ENCODE results near the gene ANKS4B. TPM values are rescaled to one million over a fixed set of nuclear protein-coding genes. Genes with fewer than 3 reads are reported as not detected.

Gene ANKS4B
- total and polyA plus RNA-seq, 2 donors from 2014 or later = 1.4 to 9.7 TPM

DNA sequence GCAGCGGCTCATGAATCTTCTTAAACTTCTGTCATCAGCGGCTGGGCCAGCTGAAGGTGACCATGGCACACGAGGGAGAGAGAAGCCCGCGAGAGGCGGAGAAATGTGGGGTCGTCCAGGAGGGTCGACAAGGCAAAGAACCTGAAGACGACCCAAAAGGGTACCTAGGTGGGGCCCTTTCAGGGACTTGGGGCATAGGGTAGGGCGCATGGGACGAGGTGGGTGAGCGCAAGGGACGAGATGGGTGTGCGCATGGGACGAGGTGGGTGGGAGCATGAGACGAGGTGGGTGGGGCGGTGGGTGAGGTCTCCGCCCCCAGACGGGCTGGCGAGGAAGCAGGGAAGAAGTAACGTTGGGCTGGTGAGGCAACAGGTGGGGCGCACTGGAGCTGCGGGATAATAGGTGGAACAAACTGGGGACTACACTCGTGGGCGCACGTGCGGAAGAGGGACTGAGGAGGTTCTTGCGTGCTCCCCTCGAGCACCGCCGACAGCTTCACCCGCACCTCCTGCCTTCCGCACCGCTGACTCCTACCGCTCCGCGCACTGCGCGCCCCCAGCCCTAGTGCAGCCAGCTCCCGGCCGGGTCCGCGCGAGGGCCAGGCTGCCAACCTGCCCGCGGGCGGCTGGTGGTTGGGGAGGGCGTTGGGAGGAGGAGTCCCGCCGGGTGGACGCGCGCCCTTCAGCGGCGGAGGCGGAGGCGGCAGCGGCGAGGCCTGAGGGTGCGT is 67.8 kb downstream of the ANKS4B start:
- Histone ChIP-seq H3K4me3 (ENCODE audit: low read length in 3 of 3) (peak overlapping the region; percentile 38 to 76 (median 75)), H3K9me3 (ENCODE audit: control insufficient read depth in 2 of 3, insufficient read depth in 1 of 3, low read length in 3 of 3) (no peaks in the 10 kb centered on the region), H3K9ac (ENCODE audit: low read length in 3 of 3) (peak overlapping the region; percentile 1 to 65 (median 53)), H3K27ac (ENCODE audit: low read depth in 2 of 2, low read length in 2 of 2) (peak overlapping the region; percentile 56 to 60), H3K4me1 (ENCODE audit: control insufficient read depth in 2 of 3, insufficient read depth in 2 of 3, low read depth in 1 of 3, low read length in 3 of 3) (no peaks in the 10 kb centered on the region), H3K27me3 (ENCODE audit: control insufficient read depth, insufficient read depth, low read length) (no peaks in the 10 kb centered on the region), H3K36me3 (ENCODE audit: control insufficient read depth in 2 of 3, insufficient read depth in 3 of 3, low read length in 3 of 3) (no peaks in the 10 kb centered on the region)
- intact Hi-C loops (cut with DNase I) = no loop called here
- no peak for FAIRE-seq
- TF ChIP-seq, protein P1, sequence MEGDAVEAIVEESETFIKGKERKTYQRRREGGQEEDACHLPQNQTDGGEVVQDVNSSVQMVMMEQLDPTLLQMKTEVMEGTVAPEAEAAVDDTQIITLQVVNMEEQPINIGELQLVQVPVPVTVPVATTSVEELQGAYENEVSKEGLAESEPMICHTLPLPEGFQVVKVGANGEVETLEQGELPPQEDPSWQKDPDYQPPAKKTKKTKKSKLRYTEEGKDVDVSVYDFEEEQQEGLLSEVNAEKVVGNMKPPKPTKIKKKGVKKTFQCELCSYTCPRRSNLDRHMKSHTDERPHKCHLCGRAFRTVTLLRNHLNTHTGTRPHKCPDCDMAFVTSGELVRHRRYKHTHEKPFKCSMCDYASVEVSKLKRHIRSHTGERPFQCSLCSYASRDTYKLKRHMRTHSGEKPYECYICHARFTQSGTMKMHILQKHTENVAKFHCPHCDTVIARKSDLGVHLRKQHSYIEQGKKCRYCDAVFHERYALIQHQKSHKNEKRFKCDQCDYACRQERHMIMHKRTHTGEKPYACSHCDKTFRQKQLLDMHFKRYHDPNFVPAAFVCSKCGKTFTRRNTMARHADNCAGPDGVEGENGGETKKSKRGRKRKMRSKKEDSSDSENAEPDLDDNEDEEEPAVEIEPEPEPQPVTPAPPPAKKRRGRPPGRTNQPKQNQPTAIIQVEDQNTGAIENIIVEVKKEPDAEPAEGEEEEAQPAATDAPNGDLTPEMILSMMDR (IDR thresholded peaks at IDR 0.05; ENCODE audit: borderline replicate concordance, extremely low read depth, insufficient read depth) = no peak
- DNase-seq = peak; percentile 61 to 89 (median 74)

DNA sequence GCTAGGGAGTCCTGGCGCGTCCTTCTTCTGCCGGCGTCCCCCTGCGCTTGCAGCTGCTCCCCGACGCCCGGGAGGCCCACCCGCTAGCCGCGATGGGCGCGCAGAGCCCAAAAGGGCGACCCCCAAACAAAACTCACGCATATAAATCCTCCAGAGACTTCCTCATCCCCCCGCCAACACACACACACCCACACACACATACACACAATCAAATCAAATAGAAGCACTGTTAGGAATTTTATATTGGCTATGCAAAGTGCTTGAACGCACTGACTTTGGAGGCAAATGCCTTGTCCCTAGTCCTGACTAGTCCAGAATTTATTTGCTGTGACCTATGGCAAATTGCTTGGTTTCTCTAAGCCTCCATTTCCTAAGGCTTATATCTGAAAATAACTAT is 68.4 kb downstream of the ANKS4B start:
- H3K36me3 ChIP-seq (ENCODE audit: control insufficient read depth in 2 of 3, insufficient read depth in 3 of 3, low read length in 3 of 3) = no peaks in the 10 kb centered on the region
- H3K4me3 ChIP-seq (ENCODE audit: low read length in 3 of 3) = peak overlapping the region in 1 of 3 donors; percentile 76
- no peaks in the 10 kb centered on the region for H3K27me3 ChIP-seq (ENCODE audit: control insufficient read depth, insufficient read depth, low read length)
- no peak overlapping the region for H3K9ac ChIP-seq (ENCODE audit: low read length in 3 of 3)
- peak in 1 of 5 donors; percentile 6 for DNase-seq
- intact Hi-C loops (cut with DNase I) = no loop called here
- no peak overlapping the region for H3K27ac ChIP-seq (ENCODE audit: low read depth in 2 of 2, low read length in 2 of 2)
- no peaks in the 10 kb centered on the region for H3K9me3 ChIP-seq (ENCODE audit: control insufficient read depth in 2 of 3, insufficient read depth in 1 of 3, low read length in 3 of 3)
- TF ChIP-seq, protein P1 (IDR thresholded peaks at IDR 0.05; ENCODE audit: borderline replicate concordance, extremely low read depth, insufficient read depth) = no peak
- H3K4me1 ChIP-seq (ENCODE audit: control insufficient read depth in 2 of 3, insufficient read depth in 2 of 3, low read depth in 1 of 3, low read length in 3 of 3) = no peaks in the 10 kb centered on the region
- FAIRE-seq = no peak

GRCh38 chr16:21302454-21302853 is 69.0 kb downstream of the ANKS4B start:
- DNase-seq (no peak), FAIRE-seq (no peak)
- H3K27me3 ChIP-seq (ENCODE audit: control insufficient read depth, insufficient read depth, low read length) = no peaks in the 10 kb centered on the region
- H3K4me3 ChIP-seq (ENCODE audit: low read length in 3 of 3) = no peak overlapping the region
- H3K27ac ChIP-seq (ENCODE audit: low read depth in 2 of 2, low read length in 2 of 2) = no peak overlapping the region
- H3K4me1 ChIP-seq (ENCODE audit: control insufficient read depth in 2 of 3, insufficient read depth in 2 of 3, low read depth in 1 of 3, low read length in 3 of 3) = no peaks in the 10 kb centered on the region
- H3K9me3 ChIP-seq (ENCODE audit: control insufficient read depth in 2 of 3, insufficient read depth in 1 of 3, low read length in 3 of 3) = no peaks in the 10 kb centered on the region
- TF ChIP-seq, protein P1 (IDR thresholded peaks at IDR 0.05; ENCODE audit: borderline replicate concordance, extremely low read depth, insufficient read depth) = no peak
- no peak overlapping the region for H3K9ac ChIP-seq (ENCODE audit: low read length in 3 of 3)
- intact Hi-C loops (cut with DNase I) = no loop called here
- no peaks in the 10 kb centered on the region for H3K36me3 ChIP-seq (ENCODE audit: control insufficient read depth in 2 of 3, insufficient read depth in 3 of 3, low read length in 3 of 3)
